HCT116 (cell line): ENCODE results near the gene RPL10. TPM values are rescaled to one million over a fixed set of nuclear protein-coding genes. Genes with fewer than 3 reads are reported as not detected.

ENCODE experiments used
- ATAC-seq: fragments of 200-7000 bp; cut with Tn5 transposase; 2 replicates; pipeline ENCODE4 v1.9.1; 2020; ENCODE audit warnings: mild to moderate bottlenecking, moderate library complexity
- BruUV-seq: library from RNA; stranded (reverse); fragments of 400-500 nt; replicated peaks from 2 replicates; lab custom pipeline; 2021; lab: Mats Ljungman, UMichigan
- CTCF ChIA-PET: fragments of 300-600 bp; sonication (Branson Sonifier 250); formaldehyde crosslinking; loops from one replicate; lab custom pipeline; 2021; ENCODE audit warnings: antibody characterized with exemption; lab: Charles Lee
- POLR2A ChIA-PET: fragments of 300-600, 350-600 bp; sonication (Branson Sonifier 250); formaldehyde crosslinking; loops from one replicate; lab custom pipeline; 2021; ENCODE audit warnings: antibody characterized with exemption; lab: Charles Lee
- RAD21 ChIA-PET, 2 experiments: fragments of 300-600 bp; sonication (Branson Sonifier 250); formaldehyde crosslinking; loops; one replicate each; lab custom pipeline; 2023; ENCODE audit warnings: low total read pairs in 2 of 2; ENCODE audit not compliant: uncharacterized antibody in 2 of 2, unreplicated experiment in 2 of 2, low non-redundant PET in 1 of 2; lab: Charles Lee
- DNase-seq: peaks from one replicate; pipeline ENCODE4 v3.0.0-alpha.2; 2010; ENCODE audit warnings: low read depth, low spot score
- H2AFZ ChIP-seq: fragments of 200-600 bp; shearing (Covaris generic), sonication (generic); 2 replicates; pipeline ENCODE4 v1.6.1; 2017; ENCODE audit warnings: low read depth, mixed run types, mixed read lengths, antibody characterized with exemption, low read length; ENCODE audit not compliant: poor library complexity, severe bottlenecking
- H3K27ac ChIP-seq: 2 replicates; pipeline ENCODE4 v1.5.1; 2012; ENCODE audit warnings: low read depth, low read length
- H3K27me3 ChIP-seq: fragments of 200-600 bp; sonication (generic); 2 replicates; pipeline ENCODE4 v1.6.1; 2016; ENCODE audit warnings: mixed run types, low read length, mixed read lengths; ENCODE audit not compliant: insufficient read depth
- H3K36me3 ChIP-seq, 2 experiments: fragments of 200-500 bp in 1 of 2; fragments of 200-600 bp in 1 of 2; sonication (Bioruptor generic) in 1 of 2; sonication (generic) in 1 of 2; 2 replicates each; pipeline versions ENCODE4 v1.5.1 to v1.6.1; 2014 to 2016; ENCODE audit warnings: low read length in 2 of 2, inconsistent platforms in 1 of 2, mixed read lengths in 1 of 2, mixed run types in 1 of 2; ENCODE audit not compliant: insufficient read depth in 2 of 2, control insufficient read depth in 1 of 2
- H3K4me1 ChIP-seq, 2 experiments: fragments of 200-600 bp in 1 of 2; sonication (generic) in 1 of 2; 2 replicates each; pipeline versions ENCODE4 v1.5.1 to v1.6.1; 2012 to 2017; ENCODE audit warnings: low read length in 2 of 2, inconsistent platforms in 1 of 2, mild to moderate bottlenecking in 1 of 2, mixed read lengths in 1 of 2, mixed run types in 1 of 2, moderate library complexity in 1 of 2; ENCODE audit not compliant: insufficient read depth in 2 of 2, control insufficient read depth in 1 of 2
- H3K4me2 ChIP-seq: fragments of 200-600 bp; sonication (generic); 2 replicates; pipeline ENCODE4 v1.6.1; 2017; ENCODE audit warnings: mixed run types, low read length, mixed read lengths
- H3K4me3 ChIP-seq, 2 experiments: fragments of 200-600 bp in 1 of 2; sonication (generic) in 1 of 2; replicated peaks in 1 of 2; 2 replicates each; pipeline ENCODE4 v1.5.1; 2011 to 2016; ENCODE audit warnings: low read length in 2 of 2, control low read depth in 1 of 2, low read depth in 1 of 2, mild to moderate bottlenecking in 1 of 2, mixed read lengths in 1 of 2, mixed run types in 1 of 2
- H3K79me2 ChIP-seq: fragments of 200-600 bp; sonication (generic); 2 replicates; pipeline ENCODE4 v1.6.1; 2017; ENCODE audit warnings: mild to moderate bottlenecking, mixed run types, low read length, moderate library complexity, mixed read lengths; ENCODE audit not compliant: insufficient read depth
- H3K9ac ChIP-seq: fragments of 200-600 bp; sonication (generic); 2 replicates; pipeline ENCODE4 v1.6.1; 2016; ENCODE audit warnings: low read length, mixed read lengths
- H3K9me2 ChIP-seq: fragments of 200-600 bp; sonication (generic), shearing (Covaris generic); 2 replicates; pipeline ENCODE4 v1.6.1; 2017; ENCODE audit warnings: mixed run types, mild to moderate bottlenecking, moderate library complexity; ENCODE audit not compliant: insufficient read depth
- H3K9me3 ChIP-seq, 2 experiments: fragments of 200-500 bp in 1 of 2; fragments of 200-600 bp in 1 of 2; sonication (Bioruptor generic) in 1 of 2; sonication (generic) in 1 of 2; 2 replicates each; pipeline ENCODE4 v1.6.1; 2014 to 2017; ENCODE audit warnings: low read length in 2 of 2, mixed read lengths in 2 of 2, inconsistent platforms in 1 of 2, low read depth in 1 of 2, mild to moderate bottlenecking in 1 of 2, mixed run types in 1 of 2, moderate library complexity in 1 of 2; ENCODE audit not compliant: control insufficient read depth in 1 of 2, insufficient read depth in 1 of 2
- H4K20me1 ChIP-seq: fragments of 200-600 bp; sonication (generic), shearing (Covaris generic); 2 replicates; pipeline ENCODE4 v1.6.1; 2017; ENCODE audit warnings: mixed run types, mild to moderate bottlenecking, moderate library complexity; ENCODE audit not compliant: insufficient read depth
- ATF3 ChIP-seq: IDR thresholded peaks from 2 replicates; pipeline ENCODE4 v1.6.1; 2012
- CEBPB ChIP-seq: IDR thresholded peaks from 2 replicates; pipeline ENCODE4 v1.6.1; 2012; ENCODE audit warnings: low read depth
- CTCF ChIP-seq, 3 experiments: fragments of 200-600 bp in 1 of 3; sonication (generic) in 1 of 3; IDR thresholded peaks in 2 of 3; conservative IDR thresholded peaks in 1 of 3; 2 replicates each; pipeline ENCODE4 v1.5.1; 2012 to 2017; ENCODE audit warnings: low read depth in 2 of 3, low read length in 2 of 3, antibody characterized with exemption in 1 of 3, borderline replicate concordance in 1 of 3, control low read depth in 1 of 3, mild to moderate bottlenecking in 1 of 3, mixed read lengths in 1 of 3, mixed run types in 1 of 3, moderate library complexity in 1 of 3; ENCODE audit not compliant: insufficient read depth in 1 of 3
- EGR1 ChIP-seq: IDR thresholded peaks from 2 replicates; pipeline ENCODE4 v1.6.1; 2012; ENCODE audit warnings: low read depth
- ELF1 ChIP-seq: IDR thresholded peaks from 2 replicates; pipeline ENCODE4 v1.6.1; 2012; ENCODE audit warnings: low read depth, borderline replicate concordance
- EZH2 ChIP-seq: fragments of 200-600 bp; sonication (generic); IDR thresholded peaks from 2 replicates; pipeline ENCODE4 v1.6.1; 2017; ENCODE audit warnings: antibody characterized with exemption, mixed run types
- EZH2phosphoT487 ChIP-seq: fragments of 200-600 bp; IDR thresholded peaks from 2 replicates; pipeline ENCODE4 v1.6.1; 2018; ENCODE audit warnings: antibody characterized with exemption, borderline replicate concordance
- FOSL1 ChIP-seq: IDR thresholded peaks from 2 replicates; pipeline ENCODE4 v1.6.1; 2012; ENCODE audit warnings: low read depth
- MAX ChIP-seq: IDR thresholded peaks from 2 replicates; pipeline ENCODE4 v1.6.1; 2012
- POLR2AphosphoS5 ChIP-seq: IDR thresholded peaks from 2 replicates; pipeline ENCODE4 v1.6.1; 2011; ENCODE audit warnings: mild to moderate bottlenecking, low read depth, low read length, moderate library complexity
- RAD21 ChIP-seq: IDR thresholded peaks from 2 replicates; pipeline ENCODE4 v1.6.1; 2012; ENCODE audit warnings: low read depth, mild to moderate bottlenecking
- REST ChIP-seq: IDR thresholded peaks from 2 replicates; pipeline ENCODE4 v1.6.1; 2012; ENCODE audit warnings: low read depth
- SIN3A ChIP-seq: IDR thresholded peaks from 2 replicates; pipeline ENCODE4 v1.6.1; 2012; ENCODE audit warnings: low read depth
- SP1 ChIP-seq: IDR thresholded peaks from 2 replicates; pipeline ENCODE4 v1.6.1; 2012; ENCODE audit warnings: low read depth
- SRF ChIP-seq: IDR thresholded peaks from 2 replicates; pipeline ENCODE4 v1.6.1; 2012; ENCODE audit warnings: low read depth
- TCF7L2 ChIP-seq: IDR thresholded peaks from 2 replicates; pipeline ENCODE4 v1.7.0; 2011; ENCODE audit warnings: borderline replicate concordance, inconsistent platforms; ENCODE audit not compliant: insufficient read depth, insufficient read length; ENCODE audit errors: extremely low read depth
- ZFX ChIP-seq: fragments of 450-650 bp; IDR thresholded peaks from 2 replicates; pipeline ENCODE4 v1.6.1; 2017
- intact Hi-C: fragments of 100-400 bp; cut with micrococcal nuclease; formaldehyde crosslinking; loops from 2 replicates; pipeline ENCODE4 v1.10.0; 2022
- total RNA-seq: library from RNA; stranded (reverse); gene quantifications from one replicate; pipeline ENCODE4 v1.2.1, GENCODE V29; 2021; ENCODE audit not compliant: unreplicated experiment

The RPL10 gene
- total RNA-seq, 1 experiment from 2014 or later: 3,069 TPM

- POLR2A ChIA-PET: interaction anchor here (1.1 to 2.3 kb wide), 6 partner anchors 10 to 175 kb away, joined by 3 to 12 read pairs (median 4); partner anchors contain the start of genes IKBKG, RPL10 and SLC10A3
- no peaks in the 10 kb centered on the region for H4K20me1 ChIP-seq
- no peak overlapping the region for H3K9ac ChIP-seq
- H3K27me3 ChIP-seq: no peaks in the 10 kb centered on the region
- H3K4me1 ChIP-seq: peaks cover 19 to 61% of the 10 kb centered on the region in 2 experiments
- H3K36me3 ChIP-seq: peaks cover under 1 to 4% of the 10 kb centered on the region in 2 experiments; a peak in 2 of 4 replicates
- no peaks in the 10 kb centered on the region for H3K9me3 ChIP-seq
- DNase-seq: no peak
- H2AFZ ChIP-seq: no peak overlapping the region
- RAD21 ChIA-PET: no interaction called here
- H3K79me2 ChIP-seq: peaks cover 33% of the 10 kb centered on the region
- H3K9me2 ChIP-seq: no peaks in the 10 kb centered on the region
- H3K4me2 ChIP-seq: peak overlapping the region; percentile 91; the same call in 1 of the 2 replicates
- TF ChIP-seq SP1 (no peak), EZH2 (no peak), FOSL1 (no peak), EGR1 (no peak), SRF (no peak), RAD21 (no peak), ZFX (no peak), ELF1 (no peak), EZH2phosphoT487 (no peak), CTCF (IDR thresholded peaks at IDR 0.05 in 2 of 3, conservative IDR thresholded peaks at IDR 0.05 in 1 of 3; ENCODE audit: borderline replicate concordance in 1 of 3, insufficient read depth in 1 of 3, low read depth in 2 of 3, low read length in 2 of 3) (no peak), MAX (no peak), TCF7L2 (no peak), POLR2AphosphoS5 (no peak), ATF3 (no peak), REST (no peak), CEBPB (no peak), SIN3A (no peak)
- peak overlapping the region; percentile 53; the same call in 1 of the 2 replicates for H3K27ac ChIP-seq
- no TSS peak for BruUV-seq
- intact Hi-C loops: loop anchor here (1.0 kb wide), 1 partner anchor 163 kb away; no protein-coding TSS in a partner anchor
- no peak overlapping the region for H3K4me3 ChIP-seq
- no peak for ATAC-seq
- CTCF ChIA-PET: interaction anchor here (1.0 to 1.6 kb wide), 9 partner anchors 9 to 171 kb away, joined by 3 to 18 read pairs (median 4); partner anchors contain the start of genes RPL10 and SLC10A3
These were observed 25.6 kb upstream of the RPL10 start for GRCh38 chrX:154372612-154373022.
